ENCODE measurements around the gene ENDOG. TPM values are rescaled to one million over a fixed set of nuclear protein-coding genes. Genes with fewer than 3 reads are reported as not detected.

Gene ENDOG
- 32.8 and 39.4 TPM in 2 replicates for total RNA-seq

GRCh38 chr9:128818099-128818838, at the start of gene ENDOG:
ENDOG (plus strand) TSS chr9:128818500; CDS start chr9:128818685, 185 bp downstream.

GRCh38 chr9:128771745-128772519, 46.4 kb upstream of the ENDOG start, which contains the start of gene ZER1:
ZER1 (minus strand) TSS chr9:128771927; CDS start chr9:128755565, 16,362 bp downstream.

DNA sequence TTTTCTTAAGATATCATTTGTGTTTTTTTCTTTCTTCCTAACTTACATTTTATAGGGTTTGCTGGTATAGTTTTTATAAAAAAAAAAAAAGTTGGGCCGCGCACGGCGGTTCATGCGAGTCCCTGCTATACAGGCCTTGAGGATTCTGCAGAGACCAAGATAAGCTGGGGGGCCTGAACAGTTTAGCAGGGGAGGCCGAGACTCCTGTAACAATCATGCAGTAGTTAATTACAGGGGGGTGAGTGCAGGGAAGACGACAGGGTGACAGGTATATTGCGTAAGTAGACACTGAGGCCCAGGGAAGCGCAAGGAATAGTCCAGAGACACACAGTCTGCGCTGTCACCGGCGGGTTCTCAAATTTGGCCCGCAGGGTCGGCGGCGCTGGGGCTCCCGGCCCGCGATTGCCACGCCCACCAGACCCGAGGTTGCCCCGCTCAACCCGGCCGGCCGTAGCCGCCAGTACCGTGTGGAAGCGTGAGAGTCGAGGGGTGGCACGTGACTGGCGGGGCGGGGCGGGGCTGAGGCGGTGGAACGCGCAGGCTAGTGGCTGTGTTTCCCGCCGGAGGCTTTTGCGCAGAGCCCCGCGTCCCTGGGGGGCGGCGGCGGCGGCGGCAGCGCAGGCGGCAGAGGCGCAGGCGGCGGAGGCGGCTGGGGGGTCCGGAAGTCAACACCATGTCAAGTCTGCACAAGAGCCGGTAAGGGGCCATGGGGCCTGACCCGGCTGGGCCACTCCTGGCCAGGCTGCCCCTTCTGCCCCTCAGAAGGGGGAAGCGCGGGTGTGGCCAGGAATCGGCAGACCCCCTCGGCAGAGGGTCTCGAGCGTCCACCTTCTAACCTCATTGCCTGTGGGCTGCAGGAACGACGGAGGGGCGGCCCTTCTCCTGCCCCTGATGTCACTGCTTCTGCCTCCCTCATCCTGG, 31.4 kb upstream of the ENDOG start, which contains the start of gene TBC1D13:
TSS of gene TBC1D13 (plus strand) at position 573 of the 921 bp plus-strand sequence. CDS start at position 674, 101 bp downstream.

GRCh38 chr9:128829477-128830251, 11.4 kb downstream of the ENDOG start, which contains the start of gene SPOUT1:
SPOUT1 (minus strand) TSS chr9:128829794; CDS start chr9:128829780, 14 bp downstream.

Other genes with a start within 250 kb of the ENDOG start
- gene DYNC2I2, start 161.7 kb upstream of the ENDOG start, total RNA-seq = 103 and 125 TPM in 2 replicates
- 141 and 170 TPM in 2 replicates for gene SET, start 129.3 kb upstream of the ENDOG start, total RNA-seq
- gene PKN3, start 116.0 kb upstream of the ENDOG start, total RNA-seq = 7.6 and 23.8 TPM in 2 replicates
- 111 and 159 TPM in 2 replicates for gene ZDHHC12, start 94.4 kb upstream of the ENDOG start, total RNA-seq
- gene ZER1, start 46.6 kb upstream of the ENDOG start, total RNA-seq = 24.0 and 72.0 TPM in 2 replicates
- 13.7 and 18.9 TPM in 2 replicates for gene TBC1D13, start 31.2 kb upstream of the ENDOG start, total RNA-seq
- 31.1 and 43.5 TPM in 2 replicates for gene SPOUT1, start 11.3 kb downstream of the ENDOG start, total RNA-seq
- 14.5 and 15.1 TPM in 2 replicates for gene KYAT1, start 63.5 kb downstream of the ENDOG start, total RNA-seq
- gene LRRC8A, start 63.6 kb downstream of the ENDOG start, total RNA-seq = 66.5 and 72.4 TPM in 2 replicates
- gene PHYHD1, start 102.5 kb downstream of the ENDOG start, total RNA-seq = 6.0 and 24.7 TPM in 2 replicates
- 26.7 and 27.7 TPM in 2 replicates for gene DOLK, start 129.1 kb downstream of the ENDOG start, total RNA-seq
- 30.3 and 77.1 TPM in 2 replicates for gene NUP188, start 129.2 kb downstream of the ENDOG start, total RNA-seq
- 56.5 and 82.0 TPM in 2 replicates for gene SH3GLB2, start 209.8 kb downstream of the ENDOG start, total RNA-seq
- 21.2 and 22.8 TPM in 2 replicates for gene MIGA2, start 218.1 kb downstream of the ENDOG start, total RNA-seq

Measured in mesangial cell (primary cell).